ENCODE measurements around the gene GLIS1.

DNA sequence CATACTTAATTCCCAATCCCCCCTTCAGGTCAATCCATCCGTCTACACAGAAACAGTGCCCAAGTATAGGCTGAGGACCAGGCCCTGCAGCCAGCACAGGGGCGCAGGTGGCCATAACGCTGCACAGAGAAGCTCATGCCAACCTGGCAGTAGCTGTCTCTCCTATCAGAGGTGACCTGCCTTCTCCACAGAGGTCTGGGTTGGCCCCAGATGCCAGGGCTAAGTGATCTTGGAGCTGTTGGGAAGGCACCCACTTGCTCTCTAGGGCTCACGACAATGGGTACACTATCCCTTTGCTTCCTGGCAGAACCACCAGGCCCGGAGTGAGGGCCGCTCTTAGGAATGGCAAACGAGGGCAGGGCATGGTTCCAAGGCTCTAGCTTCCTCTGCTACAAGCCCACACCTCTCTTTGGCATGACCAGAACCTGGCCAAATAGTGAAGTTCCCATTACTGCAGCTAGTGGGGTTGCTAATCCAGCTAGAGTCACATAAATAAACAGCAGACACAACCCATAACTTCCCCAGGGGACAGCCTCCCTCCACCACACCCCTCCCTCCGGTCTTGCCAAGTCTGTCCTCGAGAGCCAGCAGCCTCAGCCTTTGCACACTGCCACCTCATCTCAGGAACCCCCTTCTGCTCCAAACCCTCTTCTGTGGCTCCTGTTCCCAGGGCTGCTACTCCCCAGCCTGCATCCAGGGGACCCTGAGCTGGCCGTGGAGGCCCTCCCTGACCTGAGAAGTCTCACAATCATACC is 113.0 kb downstream of the GLIS1 start:
- TF ChIP-seq, protein P1, sequence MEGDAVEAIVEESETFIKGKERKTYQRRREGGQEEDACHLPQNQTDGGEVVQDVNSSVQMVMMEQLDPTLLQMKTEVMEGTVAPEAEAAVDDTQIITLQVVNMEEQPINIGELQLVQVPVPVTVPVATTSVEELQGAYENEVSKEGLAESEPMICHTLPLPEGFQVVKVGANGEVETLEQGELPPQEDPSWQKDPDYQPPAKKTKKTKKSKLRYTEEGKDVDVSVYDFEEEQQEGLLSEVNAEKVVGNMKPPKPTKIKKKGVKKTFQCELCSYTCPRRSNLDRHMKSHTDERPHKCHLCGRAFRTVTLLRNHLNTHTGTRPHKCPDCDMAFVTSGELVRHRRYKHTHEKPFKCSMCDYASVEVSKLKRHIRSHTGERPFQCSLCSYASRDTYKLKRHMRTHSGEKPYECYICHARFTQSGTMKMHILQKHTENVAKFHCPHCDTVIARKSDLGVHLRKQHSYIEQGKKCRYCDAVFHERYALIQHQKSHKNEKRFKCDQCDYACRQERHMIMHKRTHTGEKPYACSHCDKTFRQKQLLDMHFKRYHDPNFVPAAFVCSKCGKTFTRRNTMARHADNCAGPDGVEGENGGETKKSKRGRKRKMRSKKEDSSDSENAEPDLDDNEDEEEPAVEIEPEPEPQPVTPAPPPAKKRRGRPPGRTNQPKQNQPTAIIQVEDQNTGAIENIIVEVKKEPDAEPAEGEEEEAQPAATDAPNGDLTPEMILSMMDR (conservative IDR thresholded peaks at IDR 0.05; ENCODE audit: low read depth, low read length) = no peak
- TF ChIP-seq EZH2 (IDR thresholded peaks at IDR 0.05; ENCODE audit: low read length, unreplicated experiment) = no peak
